Measurements from ENCODE around the gene XIRP1.

GRCh38 chr3:39138804-39139415, 53.5 kb downstream of the XIRP1 start:
- no peak for TF ChIP-seq REST (IDR thresholded peaks at IDR 0.05)
- TF ChIP-seq CTCF (IDR thresholded peaks at IDR 0.05; ENCODE audit: low read depth, low read length, missing input control), result no peak
- TF ChIP-seq RAD21 (IDR thresholded peaks at IDR 0.05), result no peak
